IMR-90 (cell line): ENCODE data around the gene EPS15. TPM values are rescaled to one million over a fixed set of nuclear protein-coding genes. Genes with fewer than 3 reads are reported as not detected.
A peak's percentile ranks its signal among the peaks of the same experiment; 100 is the strongest.

Experiments used
- ATAC-seq: fragments of 200-7000 bp; cut with Tn5 transposase; 2 replicates; pipeline ENCODE4 v1.9.1; 2020; ENCODE audit warnings: low read depth, mild to moderate bottlenecking, moderate library complexity
- BruUV-seq: library from RNA; stranded (reverse); fragments of 400-500 nt; replicated peaks from 2 replicates; lab custom pipeline; 2021; lab: Mats Ljungman, UMichigan
- CTCF ChIA-PET: fragments of 300-600 bp; formaldehyde crosslinking; extraction: SDS; loops from one replicate; lab custom pipeline; 2021; ENCODE audit warnings: antibody characterized with exemption; lab: Yijun Ruan, JAX
- POLR2A ChIA-PET: fragments of 300-600 bp; sonication (Branson Sonifier 250); formaldehyde crosslinking; loops from one replicate; lab custom pipeline; 2022; ENCODE audit warnings: antibody characterized with exemption; ENCODE audit not compliant: unreplicated experiment; lab: Charles Lee
- DNase-seq: peaks from one replicate; pipeline ENCODE4 v3.0.0; 2013
- H2AFZ ChIP-seq: replicated peaks from 2 replicates; pipeline ENCODE3; 2013; ENCODE audit warnings: low read length, mild to moderate bottlenecking; ENCODE audit not compliant: poor library complexity
- H2AK5ac ChIP-seq: 2 replicates; pipeline ENCODE4 v1.6.1; 2013; ENCODE audit warnings: low read depth, low read length, inconsistent platforms
- H2AK9ac ChIP-seq: replicated peaks from 2 replicates; pipeline ENCODE3; 2013; ENCODE audit warnings: mild to moderate bottlenecking, low read depth, low read length, moderate library complexity; ENCODE audit not compliant: poor library complexity
- H2BK120ac ChIP-seq: 2 replicates; pipeline ENCODE4 v1.6.1; 2013; ENCODE audit warnings: low read depth, low read length, inconsistent platforms
- H2BK15ac ChIP-seq: 3 replicates; pipeline ENCODE4 v1.6.1; 2013; ENCODE audit warnings: low read depth, low read length, inconsistent platforms
- H2BK20ac ChIP-seq: 2 replicates; pipeline ENCODE4 v1.6.1; 2013; ENCODE audit warnings: low read depth, mild to moderate bottlenecking, inconsistent platforms, low read length, moderate library complexity
- H2BK5ac ChIP-seq: 2 replicates; pipeline ENCODE4 v1.6.1; 2013; ENCODE audit warnings: mild to moderate bottlenecking, low read depth, low read length, inconsistent platforms; ENCODE audit not compliant: poor library complexity, severe bottlenecking
- H3K14ac ChIP-seq: replicated peaks from 2 replicates; pipeline ENCODE4 v1.6.1; 2013; ENCODE audit warnings: low read depth, low read length, inconsistent platforms
- H3K18ac ChIP-seq: 2 replicates; pipeline ENCODE4 v1.6.1; 2013; ENCODE audit warnings: low read depth, low read length, control low read depth
- H3K23ac ChIP-seq: 2 replicates; pipeline ENCODE4 v1.6.1; 2013; ENCODE audit warnings: low read depth, low read length, inconsistent platforms
- H3K27ac ChIP-seq: 2 replicates; pipeline ENCODE4 v1.5.1; 2013; ENCODE audit warnings: mild to moderate bottlenecking, control low read depth, low read length; ENCODE audit not compliant: insufficient read depth
- H3K27me3 ChIP-seq: 2 replicates; pipeline ENCODE4 v1.6.1; 2013; ENCODE audit warnings: low read length; ENCODE audit not compliant: control insufficient read depth, insufficient read depth
- H3K36me3 ChIP-seq: 2 replicates; pipeline ENCODE4 v1.6.1; 2013; ENCODE audit warnings: low read length, mixed read lengths; ENCODE audit not compliant: control insufficient read depth, insufficient read depth
- H3K4ac ChIP-seq: 2 replicates; pipeline ENCODE4 v1.6.1; 2013; ENCODE audit warnings: low read depth, low read length, inconsistent platforms
- H3K4me1 ChIP-seq: 2 replicates; pipeline ENCODE4 v1.6.1; 2013; ENCODE audit warnings: low read length, mixed read lengths; ENCODE audit not compliant: control insufficient read depth, insufficient read depth
- H3K4me2 ChIP-seq: 2 replicates; pipeline ENCODE4 v1.6.1; 2013; ENCODE audit warnings: low read depth, mild to moderate bottlenecking, control low read depth, low read length, moderate library complexity
- H3K4me3 ChIP-seq: 2 replicates; pipeline ENCODE4 v1.5.1; 2013; ENCODE audit warnings: low read depth, mild to moderate bottlenecking, control low read depth, low read length, moderate library complexity; ENCODE audit not compliant: insufficient read depth
- H3K56ac ChIP-seq: 2 replicates; pipeline ENCODE4 v1.6.1; 2013; ENCODE audit warnings: low read length, inconsistent platforms; ENCODE audit not compliant: insufficient read depth; ENCODE audit errors: extremely low read depth
- H3K79me1 ChIP-seq, 2 experiments: 2 replicates each; pipeline ENCODE4 v1.6.1; 2013; ENCODE audit warnings: low read length in 2 of 2, inconsistent platforms in 1 of 2, low read depth in 1 of 2
- H3K9ac ChIP-seq: 2 replicates; pipeline ENCODE4 v1.6.1; 2013; ENCODE audit warnings: low read depth, low read length, control low read depth
- H3K9me1 ChIP-seq: 2 replicates; pipeline ENCODE4 v1.6.1; 2013; ENCODE audit warnings: low read length, inconsistent platforms; ENCODE audit not compliant: insufficient read depth
- H3K9me3 ChIP-seq: 2 replicates; pipeline ENCODE4 v1.6.1; 2013; ENCODE audit warnings: low read length; ENCODE audit not compliant: control insufficient read depth, insufficient read depth
- H4K20me1 ChIP-seq: 2 replicates; pipeline ENCODE4 v1.6.1; 2013; ENCODE audit warnings: low read length, inconsistent platforms; ENCODE audit not compliant: insufficient read depth
- H4K5ac ChIP-seq: 2 replicates; pipeline ENCODE4 v1.6.1; 2013; ENCODE audit warnings: mild to moderate bottlenecking, low read depth, low read length, control low read depth
- H4K8ac ChIP-seq, 2 experiments: 2 replicates each; pipeline ENCODE4 v1.6.1; 2013; ENCODE audit warnings: low read depth in 2 of 2, low read length in 2 of 2, control low read depth in 1 of 2, inconsistent platforms in 1 of 2
- H4K91ac ChIP-seq: 2 replicates; pipeline ENCODE4 v1.6.1; 2013; ENCODE audit warnings: low read depth, low read length, inconsistent platforms; ENCODE audit not compliant: insufficient read depth
- CHD1 ChIP-seq: IDR thresholded peaks from 2 replicates; pipeline ENCODE4 v1.6.1; 2012; ENCODE audit warnings: low read depth, low read length, improper control_type of control experiment
- CTCF ChIP-seq: conservative IDR thresholded peaks from 2 replicates; pipeline ENCODE4 v1.5.1; 2012; ENCODE audit warnings: mild to moderate bottlenecking, low read depth, low read length, improper control_type of control experiment
- FOS ChIP-seq: fragments of 150-350 bp; IDR thresholded peaks from 2 replicates; pipeline ENCODE4 v1.6.1; 2016; ENCODE audit warnings: low read depth, low read length
- MAZ ChIP-seq: IDR thresholded peaks from 2 replicates; pipeline ENCODE4 v1.6.1; 2012; ENCODE audit warnings: low read depth, mild to moderate bottlenecking, low read length, improper control_type of control experiment, moderate library complexity, borderline replicate concordance
- MXI1 ChIP-seq: IDR thresholded peaks from 2 replicates; pipeline ENCODE4 v1.6.1; 2012; ENCODE audit warnings: low read depth, mild to moderate bottlenecking, low read length, moderate library complexity, borderline replicate concordance
- NFE2L2 ChIP-seq: fragments of 150-350 bp; IDR thresholded peaks from 2 replicates; pipeline ENCODE4 v1.6.1; 2016; ENCODE audit warnings: low read depth, mild to moderate bottlenecking, low read length
- POLR2A ChIP-seq: IDR thresholded peaks from 2 replicates; pipeline ENCODE4 v1.6.1; 2012; ENCODE audit warnings: mild to moderate bottlenecking, low read depth, low read length
- RAD21 ChIP-seq: IDR thresholded peaks from 2 replicates; pipeline ENCODE4 v1.6.1; 2012; ENCODE audit warnings: low read length, improper control_type of control experiment
- RCOR1 ChIP-seq: IDR thresholded peaks from 2 replicates; pipeline ENCODE4 v1.6.1; 2012; ENCODE audit warnings: mild to moderate bottlenecking, low read length, improper control_type of control experiment; ENCODE audit not compliant: insufficient replicate concordance
- RFX5 ChIP-seq: IDR thresholded peaks from 2 replicates; pipeline ENCODE4 v1.8.0; 2012; ENCODE audit warnings: low read depth, mild to moderate bottlenecking, low read length, moderate library complexity
- WGBS, 2 experiments: methylation state at CpG; one replicate each; pipeline versions ENCODE4 v1.1.5 to v1.1.7; 2013; ENCODE audit warnings: missing lambda C conversion rate in 2 of 2; ENCODE audit not compliant: insufficient read length in 1 of 2; ENCODE audit errors: extremely low coverage in 2 of 2; 5-methylcytosine and 5-hydroxymethylcytosine counted together
- dilution Hi-C: fragments of 300-500 bp; cut with HindIII; formaldehyde crosslinking; loops from one replicate; pipeline ENCODE4 v1.14.3; 2018; ENCODE audit warnings: low sequenced_read_pairs; ENCODE audit not compliant: unreplicated experiment
- in situ Hi-C: fragments of 300-500 bp; cut with MboI; formaldehyde crosslinking; loops from 3 replicates; pipeline ENCODE4 v1.14.3; 2019; ENCODE audit warnings: low sequenced_read_pairs, inconsistent platforms, mixed read lengths
- intact Hi-C: fragments of 100-400 bp; cut with micrococcal nuclease; formaldehyde crosslinking; loops from 2 replicates; pipeline ENCODE4 v1.10.0; 2022
- polyA plus RNA-seq, 3 experiments: library from polyadenylated mRNA; depleted of rRNA; stranded (reverse); fragments of >200 nt; gene quantifications; 2 replicates each; pipeline ENCODE4 v1.2.3, GENCODE V29; 2012; ENCODE audit warnings: low replicate concordance in 1 of 3
- total RNA-seq: library from RNA; depleted of rRNA; stranded (reverse); fragments of >200 nt; gene quantifications from 2 replicates; pipeline ENCODE4 v1.2.3, GENCODE V29; 2012

Gene EPS15
- total and polyA plus RNA-seq, 2 of the 4 experiments (the other 2 are of a cell fraction), result 17.6 to 38.0 TPM

- POLR2A ChIA-PET, result no interaction called here
- no peaks in the 10 kb centered on the region for H3K79me1 ChIP-seq
- H3K4me3 ChIP-seq, result no peak overlapping the region
- dilution Hi-C loops, result no loop called here
- CTCF ChIA-PET, result interaction anchor here (1.5 kb wide), 1 partner anchor 81 kb away, joined by 4 read pairs; no protein-coding TSS in a partner anchor
- no peak overlapping the region for H4K8ac ChIP-seq
- no peak overlapping the region for H3K9ac ChIP-seq
- TF ChIP-seq CTCF (no peak), RAD21 (no peak), MAZ (no peak), NFE2L2 (no peak), MXI1 (no peak), CHD1 (no peak), RFX5 (no peak), POLR2A (no peak), FOS (no peak), RCOR1 (no peak)
- H4K20me1 ChIP-seq, result no peaks in the 10 kb centered on the region
- no peaks in the 10 kb centered on the region; the same call in 1 of the 2 replicates for H3K27me3 ChIP-seq
- intact Hi-C loops, result no loop called here
- no peak overlapping the region for H2AK9ac ChIP-seq
- no peak overlapping the region for H2BK20ac ChIP-seq
- H3K4me1 ChIP-seq, result no peaks in the 10 kb centered on the region; the same call in 1 of the 2 replicates
- no peak overlapping the region for H3K27ac ChIP-seq
- no peaks in the 10 kb centered on the region for H3K9me3 ChIP-seq
- no peak overlapping the region for H3K56ac ChIP-seq
- H3K4ac ChIP-seq, result no peak overlapping the region
- no CpG with 5 or more reads among the region's 4 CpGs for WGBS, 2 experiments
- H3K18ac ChIP-seq, result no peak overlapping the region
- no peak overlapping the region for H3K4me2 ChIP-seq
- peak overlapping the region; percentile 32 for H2AFZ ChIP-seq
- H2BK15ac ChIP-seq, result no peak overlapping the region
- no peak overlapping the region for H3K14ac ChIP-seq
- H3K9me1 ChIP-seq, result peaks cover 4% of the 10 kb centered on the region; the same call in 1 of the 2 replicates
- in situ Hi-C loops, result no loop called here
- BruUV-seq, result no TSS peak
- H2BK120ac ChIP-seq, result no peak overlapping the region
- no peak overlapping the region for H4K5ac ChIP-seq
- ATAC-seq, result no peak
- no peak overlapping the region for H3K23ac ChIP-seq
- DNase-seq, result no peak
- H3K36me3 ChIP-seq, result no peaks in the 10 kb centered on the region
- H4K91ac ChIP-seq, result no peak overlapping the region
- H2BK5ac ChIP-seq, result no peak overlapping the region
- H2AK5ac ChIP-seq, result no peak overlapping the region
Observed at GRCh38 chr1:51305371-51305823, 213.7 kb downstream of the EPS15 start.
